GM12892 (cell line): ENCODE results near the gene SOST.

Experiments
- DNase-seq: peaks from one replicate; pipeline ENCODE4 v3.0.0; 2011; ENCODE audit not compliant: insufficient read length
- FAIRE-seq: peaks from 2 replicates; lab custom pipeline; 2011; peaks lifted over from hg19 to GRCh38; lab: Jason Lieb, UNC
- POLR2A ChIP-seq: IDR thresholded peaks from 2 replicates; pipeline ENCODE4 v1.6.1; 2011; ENCODE audit warnings: low read depth, low read length, control low read depth
- POLR2AphosphoS5 ChIP-seq: IDR thresholded peaks from 2 replicates; pipeline ENCODE4 v1.6.1; 2011; ENCODE audit warnings: low read depth, low read length, control low read depth
- TAF1 ChIP-seq: IDR thresholded peaks from 2 replicates; pipeline ENCODE4 v1.6.1; 2011; ENCODE audit warnings: low read depth, mild to moderate bottlenecking, control low read depth, low read length, borderline replicate concordance

SOST gene

GRCh38 chr17:43788540-43788939, 29.9 kb upstream of the SOST start:
- TF ChIP-seq POLR2A = no peak
- no peak for TF ChIP-seq TAF1
- TF ChIP-seq POLR2AphosphoS5 = no peak
- DNase-seq = no peak
- FAIRE-seq = no peak

- TF ChIP-seq TAF1 (no peak), POLR2AphosphoS5 (no peak), POLR2A (no peak)
- FAIRE-seq (no peak), DNase-seq (no peak)
Measured at GRCh38 chr17:43787728-43788127, 29.1 kb upstream of the SOST start.

- FAIRE-seq (no peak), DNase-seq (no peak)
- TF ChIP-seq POLR2A (no peak), POLR2AphosphoS5 (no peak), TAF1 (no peak)
Measured at GRCh38 chr17:43784628-43785101, 26.1 kb upstream of the SOST start.

- DNase-seq = no peak
- TF ChIP-seq POLR2A (no peak), TAF1 (no peak), POLR2AphosphoS5 (no peak)
- FAIRE-seq = no peak
Measured at GRCh38 chr17:43784068-43784467, 25.5 kb upstream of the SOST start.

- FAIRE-seq (no peak), DNase-seq (no peak)
- TF ChIP-seq POLR2AphosphoS5 (no peak), POLR2A (no peak), TAF1 (no peak)
Measured at GRCh38 chr17:43782913-43783680, 24.5 kb upstream of the SOST start.

GRCh38 chr17:43780135-43780534, 21.5 kb upstream of the SOST start, which contains the start of gene CFAP97D1:
Gene CFAP97D1 (plus strand): TSS chr17:43780435. CDS start chr17:43780463, 28 bp downstream.
- TF ChIP-seq TAF1 = no peak
- TF ChIP-seq POLR2AphosphoS5 = no peak
- TF ChIP-seq POLR2A = no peak
- DNase-seq = no peak
- FAIRE-seq = no peak

- TF ChIP-seq TAF1 = no peak
- no peak for TF ChIP-seq POLR2AphosphoS5
- TF ChIP-seq POLR2A = no peak
- no peak for FAIRE-seq
- no peak for DNase-seq
Measured at GRCh38 chr17:43779145-43780125, 20.8 kb upstream of the SOST start.

GRCh38 chr17:43778337-43779144, 19.9 kb upstream of the SOST start, which contains the start of gene DUSP3:
Gene DUSP3 (minus strand): TSS chr17:43778977. CDS start chr17:43778924, 53 bp downstream.
- TF ChIP-seq POLR2A (peak; percentile 74; the same call in 1 of the 2 replicates), POLR2AphosphoS5 (0 out of 2 replicates have a peak, but pooled peaks have one; percentile 46), TAF1 (no peak)
- DNase-seq = peak; percentile 89
- peak; percentile 85 for FAIRE-seq

- TF ChIP-seq POLR2A (no peak), TAF1 (no peak), POLR2AphosphoS5 (no peak)
- no peak for FAIRE-seq
- no peak for DNase-seq
Measured at GRCh38 chr17:43774304-43775250, 16.0 kb upstream of the SOST start.
